SU-DHL-6 (cell line): ENCODE results near the gene KIAA0825.

Experiments used
- CTCF ChIP-seq: fragments of 200-600 bp; sonication (generic); IDR thresholded peaks from one replicate; pipeline ENCODE4 v1.5.1; 2017; ENCODE audit warnings: antibody characterized with exemption, mild to moderate bottlenecking, low read length, moderate library complexity; ENCODE audit not compliant: insufficient read depth, poor library complexity, severe bottlenecking
- EZH2phosphoT487 ChIP-seq: fragments of 200-600 bp; sonication (generic), shearing (Covaris generic); conservative IDR thresholded peaks from 2 replicates; pipeline ENCODE4 v1.6.1; 2018; ENCODE audit warnings: mild to moderate bottlenecking, antibody characterized with exemption, low read length, moderate library complexity, mixed read lengths

GRCh38 chr5:94627191-94627590 lies 8.8 kb upstream of the KIAA0825 start:
- TF ChIP-seq CTCF (no peak), EZH2phosphoT487 (no peak)
